ENCODE data around the gene MUC5AC. TPM values are rescaled to one million over a fixed set of nuclear protein-coding genes. Genes with fewer than 3 reads are reported as not detected.

Gene MUC5AC
- total RNA-seq, 1 experiment from 2014 or later, result not detected

DNA sequence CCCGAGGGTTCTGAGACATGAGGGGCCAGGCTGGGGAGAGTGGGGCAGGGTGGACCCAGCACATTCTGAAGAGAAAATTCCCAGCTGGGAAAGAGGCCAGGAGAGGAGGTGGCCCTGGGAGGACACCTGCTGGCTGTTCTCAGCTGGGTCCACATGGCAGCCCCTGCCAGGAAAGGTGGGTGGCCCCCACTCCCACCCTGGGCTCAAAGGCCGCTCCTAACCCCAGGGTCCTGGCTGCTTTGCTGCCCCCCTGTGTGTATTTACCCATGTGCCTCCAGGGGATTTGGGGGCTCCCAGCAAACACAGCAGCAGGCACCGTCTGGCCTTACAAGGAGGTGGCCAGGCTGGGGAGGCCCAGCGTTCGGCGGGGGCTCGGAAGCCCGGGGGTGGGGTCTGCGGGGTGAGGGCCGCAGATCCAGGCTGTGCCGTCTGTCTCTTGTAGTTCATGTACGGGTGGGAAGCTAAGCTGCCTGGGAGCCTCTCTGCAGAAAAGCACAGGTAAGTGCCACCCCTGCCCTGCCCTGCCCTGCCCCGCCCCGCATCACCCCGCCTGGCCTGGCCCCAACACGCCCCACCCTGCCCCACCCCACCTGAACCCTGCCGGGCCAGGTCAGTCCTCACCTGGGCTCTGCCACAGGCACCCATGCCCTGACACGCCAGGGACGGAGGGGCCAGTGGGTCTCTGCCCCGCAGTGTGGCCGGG, 75.7 kb downstream of the MUC5AC start:
- H3K36me3 ChIP-seq (ENCODE audit: insufficient read depth, low read length, poor library complexity, severe bottlenecking), result no peaks in the 10 kb centered on the region
- ChIA-PET POLR2A (ENCODE audit: low non-redundant PET) (interaction anchor here (0.6 kb wide), 1 partner anchor 29 kb away, joined by 6 read pairs; no protein-coding TSS in a partner anchor), CTCF (no interaction called here)
- H3K9me3 ChIP-seq (ENCODE audit: low read depth, low read length, poor library complexity, severe bottlenecking), result no peaks in the 10 kb centered on the region
- no peak for DNase-seq (ENCODE audit: low spot score)
- no peaks in the 10 kb centered on the region for H3K4me1 ChIP-seq (ENCODE audit: insufficient read depth, low read length, poor library complexity, severe bottlenecking)
- BruUV-seq (replicated peaks), result no TSS peak
- no peaks in the 10 kb centered on the region for H3K27me3 ChIP-seq (replicated peaks; ENCODE audit: insufficient read depth, low read depth, low read length, poor library complexity)
- intact Hi-C loops (cut with micrococcal nuclease; ENCODE audit: unreplicated experiment), result no loop called here
- TF ChIP-seq, protein P1, sequence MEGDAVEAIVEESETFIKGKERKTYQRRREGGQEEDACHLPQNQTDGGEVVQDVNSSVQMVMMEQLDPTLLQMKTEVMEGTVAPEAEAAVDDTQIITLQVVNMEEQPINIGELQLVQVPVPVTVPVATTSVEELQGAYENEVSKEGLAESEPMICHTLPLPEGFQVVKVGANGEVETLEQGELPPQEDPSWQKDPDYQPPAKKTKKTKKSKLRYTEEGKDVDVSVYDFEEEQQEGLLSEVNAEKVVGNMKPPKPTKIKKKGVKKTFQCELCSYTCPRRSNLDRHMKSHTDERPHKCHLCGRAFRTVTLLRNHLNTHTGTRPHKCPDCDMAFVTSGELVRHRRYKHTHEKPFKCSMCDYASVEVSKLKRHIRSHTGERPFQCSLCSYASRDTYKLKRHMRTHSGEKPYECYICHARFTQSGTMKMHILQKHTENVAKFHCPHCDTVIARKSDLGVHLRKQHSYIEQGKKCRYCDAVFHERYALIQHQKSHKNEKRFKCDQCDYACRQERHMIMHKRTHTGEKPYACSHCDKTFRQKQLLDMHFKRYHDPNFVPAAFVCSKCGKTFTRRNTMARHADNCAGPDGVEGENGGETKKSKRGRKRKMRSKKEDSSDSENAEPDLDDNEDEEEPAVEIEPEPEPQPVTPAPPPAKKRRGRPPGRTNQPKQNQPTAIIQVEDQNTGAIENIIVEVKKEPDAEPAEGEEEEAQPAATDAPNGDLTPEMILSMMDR (conservative IDR thresholded peaks at IDR 0.05; ENCODE audit: low read depth, low read length), result no peak
- TF ChIP-seq EZH2 (IDR thresholded peaks at IDR 0.05; ENCODE audit: borderline replicate concordance, low read depth, low read length, poor library complexity, severe bottlenecking), result no peak
- H3K4me3 ChIP-seq (ENCODE audit: low read depth, low read length, poor library complexity, severe bottlenecking), result no peak overlapping the region
- no peak overlapping the region for H3K27ac ChIP-seq (ENCODE audit: low read depth, low read length, poor library complexity, severe bottlenecking)

DNA sequence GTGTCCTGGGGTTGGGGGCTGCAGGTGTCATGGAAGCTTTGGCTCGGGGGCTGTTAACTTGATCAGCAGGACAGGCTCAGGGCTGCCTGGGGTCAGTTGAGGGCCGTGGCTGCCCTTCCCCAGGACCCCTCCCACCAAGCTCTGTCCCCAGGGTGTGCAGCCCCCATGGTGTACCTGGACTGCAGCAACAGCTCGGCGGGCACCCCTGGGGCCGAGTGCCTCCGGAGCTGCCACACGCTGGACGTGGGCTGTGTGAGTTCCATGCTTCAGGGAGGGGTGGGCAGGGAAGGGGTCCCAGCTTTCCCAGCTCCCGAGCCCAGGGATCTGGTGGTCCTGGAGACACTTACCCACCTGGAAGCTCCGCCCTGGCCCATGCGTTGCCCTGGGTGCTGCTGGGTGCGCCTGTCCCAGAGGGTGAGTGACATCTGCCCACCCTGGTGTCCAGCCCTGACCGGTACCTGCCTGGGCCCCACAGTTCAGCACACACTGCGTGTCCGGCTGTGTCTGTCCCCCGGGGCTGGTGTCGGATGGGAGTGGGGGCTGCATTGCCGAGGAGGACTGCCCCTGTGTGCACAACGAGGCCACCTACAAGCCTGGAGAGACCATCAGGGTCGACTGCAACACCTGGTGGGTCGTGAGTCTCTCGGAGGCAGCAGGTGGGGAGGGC, 76.4 kb downstream of the MUC5AC start:
- Histone ChIP-seq H3K27ac (ENCODE audit: low read depth, low read length, poor library complexity, severe bottlenecking) (no peak overlapping the region), H3K4me1 (ENCODE audit: insufficient read depth, low read length, poor library complexity, severe bottlenecking) (no peaks in the 10 kb centered on the region), H3K27me3 (replicated peaks; ENCODE audit: insufficient read depth, low read depth, low read length, poor library complexity) (no peaks in the 10 kb centered on the region), H3K9me3 (ENCODE audit: low read depth, low read length, poor library complexity, severe bottlenecking) (no peaks in the 10 kb centered on the region), H3K36me3 (ENCODE audit: insufficient read depth, low read length, poor library complexity, severe bottlenecking) (no peaks in the 10 kb centered on the region), H3K4me3 (ENCODE audit: low read depth, low read length, poor library complexity, severe bottlenecking) (no peak overlapping the region)
- DNase-seq (ENCODE audit: low spot score), result no peak
- intact Hi-C loops (cut with micrococcal nuclease; ENCODE audit: unreplicated experiment), result no loop called here
- no TSS peak for BruUV-seq (replicated peaks)
- TF ChIP-seq EZH2 (IDR thresholded peaks at IDR 0.05; ENCODE audit: borderline replicate concordance, low read depth, low read length, poor library complexity, severe bottlenecking), result no peak
- TF ChIP-seq, protein P1 (conservative IDR thresholded peaks at IDR 0.05; ENCODE audit: low read depth, low read length), result no peak
- ChIA-PET CTCF (no interaction called here), POLR2A (ENCODE audit: low non-redundant PET) (interaction anchor here (0.6 kb wide), 1 partner anchor 29 kb away, joined by 6 read pairs; no protein-coding TSS in a partner anchor)

DNA sequence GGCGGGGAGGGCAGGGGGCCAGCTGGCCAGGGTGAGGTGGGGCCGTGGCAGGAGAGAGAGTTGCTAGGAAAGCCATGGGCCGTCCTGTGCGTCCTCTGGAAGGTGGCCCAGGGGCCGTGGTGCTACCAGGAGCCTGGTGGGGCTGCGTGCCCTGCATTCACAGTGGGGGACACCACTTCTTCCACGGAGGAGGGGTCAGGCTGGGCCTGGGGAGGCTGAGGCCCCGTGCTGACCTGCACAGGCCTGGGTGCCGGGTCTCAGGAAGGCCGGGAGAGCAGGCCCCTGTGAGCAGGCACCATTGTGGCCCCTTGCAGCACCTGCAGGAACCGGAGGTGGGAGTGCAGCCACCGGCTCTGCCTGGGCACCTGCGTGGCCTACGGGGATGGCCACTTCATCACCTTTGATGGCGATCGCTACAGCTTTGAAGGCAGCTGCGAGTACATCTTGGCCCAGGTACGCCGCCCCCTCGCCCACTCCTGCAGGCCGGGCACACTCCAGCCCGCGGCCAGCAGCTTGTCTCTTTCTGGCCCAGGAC, 77.1 kb downstream of the MUC5AC start:
- Histone ChIP-seq H3K9me3 (ENCODE audit: low read depth, low read length, poor library complexity, severe bottlenecking) (no peaks in the 10 kb centered on the region), H3K27ac (ENCODE audit: low read depth, low read length, poor library complexity, severe bottlenecking) (no peak overlapping the region), H3K4me3 (ENCODE audit: low read depth, low read length, poor library complexity, severe bottlenecking) (no peak overlapping the region), H3K27me3 (replicated peaks; ENCODE audit: insufficient read depth, low read depth, low read length, poor library complexity) (no peaks in the 10 kb centered on the region), H3K4me1 (ENCODE audit: insufficient read depth, low read length, poor library complexity, severe bottlenecking) (no peaks in the 10 kb centered on the region), H3K36me3 (ENCODE audit: insufficient read depth, low read length, poor library complexity, severe bottlenecking) (no peaks in the 10 kb centered on the region)
- ChIA-PET CTCF (no interaction called here), POLR2A (ENCODE audit: low non-redundant PET) (no interaction called here)
- intact Hi-C loops (cut with micrococcal nuclease; ENCODE audit: unreplicated experiment), result no loop called here
- DNase-seq (ENCODE audit: low spot score), result no peak
- no TSS peak for BruUV-seq (replicated peaks)
- no peak for TF ChIP-seq EZH2 (IDR thresholded peaks at IDR 0.05; ENCODE audit: borderline replicate concordance, low read depth, low read length, poor library complexity, severe bottlenecking)
- TF ChIP-seq, protein P1 (conservative IDR thresholded peaks at IDR 0.05; ENCODE audit: low read depth, low read length), result no peak
